ENCODE measurements around the gene PALM. TPM values are rescaled to one million over a fixed set of nuclear protein-coding genes. Genes with fewer than 3 reads are reported as not detected.

The PALM gene
- total and polyA plus RNA-seq, 3 experiments from 2014 or later = not detected

DNA sequence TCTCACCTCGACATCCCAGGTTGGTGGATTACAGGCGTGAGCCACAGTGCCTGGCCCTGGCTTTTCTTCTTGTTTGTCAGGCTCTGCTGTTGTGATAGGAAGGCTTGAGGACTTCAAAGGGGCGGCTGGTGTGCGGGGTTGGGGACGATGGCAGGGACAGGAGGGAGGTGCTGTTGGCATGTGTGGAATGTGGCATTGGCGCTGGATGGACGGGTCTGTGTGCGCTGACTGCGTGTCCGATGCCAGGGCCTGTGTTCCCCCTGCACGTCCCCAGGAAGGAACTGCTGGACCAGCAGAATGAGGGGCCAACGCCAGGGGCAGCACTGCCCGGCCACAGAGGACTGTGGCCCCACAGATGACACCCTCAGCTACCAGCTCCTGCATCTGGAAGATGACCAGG lies 75.8 kb downstream of the PALM start:
- Histone ChIP-seq H3K4me3 (ENCODE audit: low read length) (no peak overlapping the region), H3K4me1 (ENCODE audit: insufficient read depth, low read length) (no peaks in the 10 kb centered on the region), H3K36me3 (ENCODE audit: insufficient read depth, low read length) (no peaks in the 10 kb centered on the region), H3K27me3 (ENCODE audit: insufficient read depth, low read length, poor library complexity, severe bottlenecking) (no peaks in the 10 kb centered on the region), H3K9me3 (ENCODE audit: low read length) (no peaks in the 10 kb centered on the region), H3K27ac (ENCODE audit: low read depth, low read length) (no peak overlapping the region)
- POLR2A ChIA-PET = interaction anchor here (0.7 kb wide), 1 partner anchor 8 kb away, joined by 3 read pairs; no protein-coding TSS in a partner anchor
- CTCF ChIA-PET = no interaction called here
- no peak overlapping the region for H3K27ac Mint-ChIP-seq
- H3K4me3 Mint-ChIP-seq = no peak overlapping the region
- H3K9me3 Mint-ChIP-seq = no peaks in the 10 kb centered on the region
- peaks cover 0 to 1% (median 0%) of the 10 kb centered on the region in 3 donors for H3K4me1 Mint-ChIP-seq
- peaks cover 0 to 9% of the 10 kb centered on the region in 2 donors for H3K27me3 Mint-ChIP-seq
- DNase-seq = no peak
- no peaks in the 10 kb centered on the region for H3K36me3 Mint-ChIP-seq

DNA sequence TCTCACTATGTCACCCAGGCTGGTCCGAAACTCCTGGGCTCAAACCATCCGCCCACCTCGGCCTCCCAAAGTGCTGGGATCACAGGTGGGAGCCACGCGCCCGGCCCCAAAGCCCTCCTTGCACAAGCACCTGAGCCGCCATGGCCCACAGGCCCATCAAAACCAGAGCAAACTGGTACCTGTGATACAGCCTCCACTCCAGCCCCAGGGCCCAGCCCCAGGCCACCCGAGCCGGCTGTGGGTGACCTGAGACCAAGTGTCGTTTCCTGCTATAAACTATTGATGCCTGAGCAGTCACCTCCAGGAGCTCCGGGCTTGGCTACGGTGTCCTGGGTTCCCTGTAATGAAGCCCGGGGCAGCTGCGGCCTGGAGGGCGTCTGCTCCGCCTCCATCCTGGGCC lies 78.8 kb downstream of the PALM start:
- CTCF ChIA-PET = no interaction called here
- no peak overlapping the region for H3K4me3 Mint-ChIP-seq
- no peaks in the 10 kb centered on the region for H3K36me3 ChIP-seq (ENCODE audit: insufficient read depth, low read length)

DNA sequence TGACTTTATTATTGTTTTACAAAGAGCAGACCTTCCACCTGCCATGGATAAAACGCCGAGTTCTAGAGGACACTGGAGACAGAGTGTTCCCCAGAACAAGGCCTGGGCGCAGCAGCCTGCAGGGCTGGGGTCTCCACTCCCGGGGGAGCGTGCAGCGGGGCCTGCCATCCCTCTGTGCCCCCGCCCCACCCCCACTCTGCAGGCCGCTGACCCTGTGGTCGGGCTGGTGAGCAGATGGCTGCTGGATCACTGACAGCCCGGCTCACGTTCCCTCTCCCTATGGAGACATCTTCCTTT lies 79.9 kb downstream of the PALM start:
- ChIA-PET POLR2A (no interaction called here), CTCF (no interaction called here)
- H3K4me3 Mint-ChIP-seq = no peak overlapping the region
- DNase-seq = no peak
- Histone ChIP-seq H3K36me3 (ENCODE audit: insufficient read depth, low read length) (no peaks in the 10 kb centered on the region), H3K4me3 (ENCODE audit: low read length) (no peak overlapping the region), H3K27me3 (ENCODE audit: insufficient read depth, low read length, poor library complexity, severe bottlenecking) (no peaks in the 10 kb centered on the region), H3K4me1 (ENCODE audit: insufficient read depth, low read length) (no peaks in the 10 kb centered on the region), H3K27ac (ENCODE audit: low read depth, low read length) (no peak overlapping the region), H3K9me3 (ENCODE audit: low read length) (no peaks in the 10 kb centered on the region)
- H3K27me3 Mint-ChIP-seq = peaks cover 3 to 4% of the 10 kb centered on the region in 2 donors
- H3K27ac Mint-ChIP-seq = peak overlapping the region in 1 of 8 donors; percentile 38
- H3K9me3 Mint-ChIP-seq = no peaks in the 10 kb centered on the region
- no peaks in the 10 kb centered on the region for H3K36me3 Mint-ChIP-seq
- H3K4me1 Mint-ChIP-seq = peaks cover 0 to 1% (median 0%) of the 10 kb centered on the region in 3 donors

More for the DNA sequence above, 78.8 kb downstream of the PALM start:
- no peak for DNase-seq
- Mint-ChIP-seq H3K27ac (no peak overlapping the region), H3K27me3 (peaks cover 3 to 4% of the 10 kb centered on the region in 2 donors), H3K36me3 (no peaks in the 10 kb centered on the region), H3K9me3 (no peaks in the 10 kb centered on the region), H3K4me1 (peaks cover 0 to 1% (median 0%) of the 10 kb centered on the region in 3 donors)
- POLR2A ChIA-PET = no interaction called here
- no peaks in the 10 kb centered on the region for H3K27me3 ChIP-seq (ENCODE audit: insufficient read depth, low read length, poor library complexity, severe bottlenecking)
- H3K4me3 ChIP-seq (ENCODE audit: low read length) = no peak overlapping the region
- H3K4me1 ChIP-seq (ENCODE audit: insufficient read depth, low read length) = no peaks in the 10 kb centered on the region
- no peaks in the 10 kb centered on the region for H3K9me3 ChIP-seq (ENCODE audit: low read length)
- no peak overlapping the region for H3K27ac ChIP-seq (ENCODE audit: low read depth, low read length)

DNA sequence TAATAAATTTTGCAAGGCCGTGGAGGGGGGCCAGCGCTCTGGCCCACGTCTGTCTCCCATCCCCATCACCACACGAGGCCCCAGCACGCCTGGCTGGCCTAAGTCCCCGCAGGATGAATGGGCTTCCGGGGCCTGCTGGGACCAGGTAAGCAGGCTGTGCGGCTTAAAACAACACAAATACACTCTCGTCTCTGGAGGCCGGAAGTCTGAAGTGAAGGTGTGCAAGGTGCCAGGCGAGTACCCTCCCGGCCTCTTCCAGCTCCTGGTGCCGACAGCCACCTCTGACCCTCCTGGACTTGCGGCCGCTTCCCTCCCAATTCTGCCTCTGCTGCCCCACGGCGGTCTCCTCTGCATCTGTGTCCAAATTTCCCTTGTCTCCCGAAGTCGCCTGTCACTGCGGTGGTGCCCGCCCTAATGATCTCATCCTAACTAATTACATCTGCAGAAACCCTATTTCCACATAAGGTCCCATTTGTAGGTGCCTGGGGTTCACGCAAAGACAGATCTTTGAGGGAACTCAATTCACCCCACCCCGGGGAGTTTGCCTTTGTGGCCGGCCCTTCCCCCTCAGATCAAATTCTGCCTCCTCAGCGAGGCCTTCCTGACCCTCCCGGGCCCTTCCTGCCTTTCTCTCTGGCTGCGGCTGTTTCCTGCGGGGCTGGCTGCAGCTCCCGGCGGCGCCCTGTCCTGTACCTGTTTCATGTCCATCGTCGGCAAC lies 80.4 kb downstream of the PALM start:
- Histone ChIP-seq H3K36me3 (ENCODE audit: insufficient read depth, low read length) (no peaks in the 10 kb centered on the region), H3K27me3 (ENCODE audit: insufficient read depth, low read length, poor library complexity, severe bottlenecking) (no peaks in the 10 kb centered on the region), H3K9me3 (ENCODE audit: low read length) (no peaks in the 10 kb centered on the region), H3K4me3 (ENCODE audit: low read length) (no peak overlapping the region), H3K27ac (ENCODE audit: low read depth, low read length) (no peak overlapping the region), H3K4me1 (ENCODE audit: insufficient read depth, low read length) (no peaks in the 10 kb centered on the region)
- peak in 1 of 5 donors; percentile 46 for DNase-seq
- H3K27me3 Mint-ChIP-seq = peaks cover 3 to 4% of the 10 kb centered on the region in 2 donors
- no peak overlapping the region for H3K4me3 Mint-ChIP-seq
- no peaks in the 10 kb centered on the region for H3K36me3 Mint-ChIP-seq
- peak overlapping the region in 3 of 8 donors; percentile 38 to 52 (median 47) for H3K27ac Mint-ChIP-seq
- H3K4me1 Mint-ChIP-seq = peaks cover 0 to 1% (median 0%) of the 10 kb centered on the region in 3 donors
- no peaks in the 10 kb centered on the region for H3K9me3 Mint-ChIP-seq
- CTCF ChIA-PET = no interaction called here
- POLR2A ChIA-PET = no interaction called here

DNA sequence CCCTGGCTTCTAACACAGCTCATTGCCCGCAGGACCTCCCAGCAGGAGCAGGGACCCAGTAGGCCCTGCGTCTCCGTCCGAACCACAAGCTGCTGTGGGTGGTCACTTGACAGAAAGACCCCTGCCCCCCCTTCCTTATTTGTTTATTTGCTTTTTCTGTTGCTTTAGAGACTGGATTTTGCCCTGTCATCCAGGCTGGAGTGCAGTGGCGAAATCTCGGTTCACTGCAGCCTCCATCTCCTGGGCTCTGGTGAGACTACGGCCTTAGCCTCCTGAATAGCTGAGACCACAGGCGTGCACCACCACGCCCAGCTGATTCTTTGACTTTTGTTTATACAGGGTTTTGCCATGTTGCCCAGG lies 80.9 kb downstream of the PALM start:
- Histone ChIP-seq H3K4me1 (ENCODE audit: insufficient read depth, low read length) (no peaks in the 10 kb centered on the region), H3K9me3 (ENCODE audit: low read length) (no peaks in the 10 kb centered on the region), H3K4me3 (ENCODE audit: low read length) (no peak overlapping the region), H3K27me3 (ENCODE audit: insufficient read depth, low read length, poor library complexity, severe bottlenecking) (no peaks in the 10 kb centered on the region), H3K36me3 (ENCODE audit: insufficient read depth, low read length) (no peaks in the 10 kb centered on the region), H3K27ac (ENCODE audit: low read depth, low read length) (no peak overlapping the region)
- Mint-ChIP-seq H3K4me1 (peaks cover 0 to 1% (median 0%) of the 10 kb centered on the region in 3 donors), H3K9me3 (no peaks in the 10 kb centered on the region), H3K27ac (no peak overlapping the region), H3K27me3 (peaks cover 3 to 4% of the 10 kb centered on the region in 2 donors), H3K36me3 (no peaks in the 10 kb centered on the region), H3K4me3 (no peak overlapping the region)
- ChIA-PET POLR2A (no interaction called here), CTCF (no interaction called here)
- no peak for DNase-seq

DNA sequence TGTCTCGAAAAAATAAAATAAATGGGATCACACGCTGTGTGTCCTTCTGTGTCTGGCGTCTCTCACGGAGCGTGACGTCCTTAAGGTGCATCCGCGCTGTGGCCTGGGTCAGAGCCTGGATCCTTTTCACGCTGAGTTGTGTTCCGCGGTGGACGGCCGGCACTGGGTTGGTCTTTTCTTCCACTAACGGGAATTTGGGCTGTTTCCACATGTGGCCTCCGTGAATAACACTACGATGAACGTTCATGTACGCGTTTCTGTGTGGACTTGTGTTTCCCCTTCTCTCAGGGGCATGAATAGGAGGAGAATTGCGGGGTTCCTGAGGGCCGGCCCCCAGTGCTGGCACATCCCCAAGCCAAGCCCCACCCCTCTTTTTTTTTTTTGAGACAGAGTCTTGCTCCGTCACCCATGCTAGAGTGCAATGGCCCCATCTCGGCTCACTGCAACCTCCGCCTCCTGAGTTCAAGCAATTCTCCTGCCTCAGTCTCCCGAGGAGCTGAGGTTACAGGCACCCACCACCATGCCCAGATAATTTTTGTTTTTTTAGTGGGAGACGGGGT lies 82.4 kb downstream of the PALM start:
- CTCF ChIA-PET = no interaction called here
- DNase-seq = no peak
- POLR2A ChIA-PET = no interaction called here
- Histone ChIP-seq H3K9me3 (ENCODE audit: low read length) (no peaks in the 10 kb centered on the region), H3K4me1 (ENCODE audit: insufficient read depth, low read length) (peaks cover 2% of the 10 kb centered on the region), H3K4me3 (ENCODE audit: low read length) (no peak overlapping the region), H3K36me3 (ENCODE audit: insufficient read depth, low read length) (no peaks in the 10 kb centered on the region), H3K27me3 (ENCODE audit: insufficient read depth, low read length, poor library complexity, severe bottlenecking) (no peaks in the 10 kb centered on the region), H3K27ac (ENCODE audit: low read depth, low read length) (peak overlapping the region; percentile 67)
- Mint-ChIP-seq H3K36me3 (no peaks in the 10 kb centered on the region), H3K4me3 (no peak overlapping the region), H3K27me3 (peaks cover 3 to 4% of the 10 kb centered on the region in 2 donors), H3K27ac (no peak overlapping the region), H3K4me1 (peaks cover 0 to 1% (median 0%) of the 10 kb centered on the region in 3 donors), H3K9me3 (no peaks in the 10 kb centered on the region)

DNA sequence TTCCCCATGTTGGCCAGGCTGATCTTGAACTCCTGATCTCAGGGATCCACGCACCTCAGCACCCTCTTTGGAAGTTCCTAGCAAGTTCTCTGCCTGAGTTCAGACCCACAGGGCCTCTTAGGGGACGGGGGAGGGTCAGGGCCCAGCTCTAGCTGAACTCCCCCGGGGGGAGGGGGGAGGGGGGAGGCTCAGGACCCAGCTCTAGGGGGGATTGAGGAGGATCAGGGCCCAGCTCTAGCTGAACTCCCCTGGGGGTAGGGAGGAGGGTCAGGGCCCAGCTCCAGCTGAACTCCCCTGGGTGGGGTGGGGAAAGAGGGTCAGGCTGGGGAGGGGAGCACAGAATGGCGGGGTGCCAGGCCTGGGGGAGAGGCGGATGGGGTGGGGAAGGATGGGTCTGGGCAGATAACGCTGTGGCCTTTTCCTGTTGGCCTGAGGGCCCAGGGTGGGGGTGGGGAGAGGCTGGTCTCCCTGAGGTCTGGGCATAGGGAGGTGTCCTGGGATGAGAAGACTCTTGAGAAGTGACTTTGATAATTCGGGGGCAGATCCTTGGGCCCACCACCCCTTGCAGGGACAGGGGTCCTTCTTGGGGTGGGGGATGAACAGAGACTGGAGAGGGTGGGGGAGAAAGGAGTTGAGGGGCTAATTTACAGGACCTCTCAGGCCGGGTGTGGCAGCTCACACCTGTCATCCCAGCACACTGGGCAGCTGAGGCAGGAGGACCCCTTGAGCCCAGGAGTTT lies 83.0 kb downstream of the PALM start:
- H3K27ac ChIP-seq (ENCODE audit: low read depth, low read length) = peak overlapping the region; percentile 67
- no peaks in the 10 kb centered on the region for H3K36me3 Mint-ChIP-seq
- H3K4me1 Mint-ChIP-seq = peaks cover 2 to 3% (median 2%) of the 10 kb centered on the region in 3 donors
- CTCF ChIA-PET = no interaction called here
- H3K36me3 ChIP-seq (ENCODE audit: insufficient read depth, low read length) = no peaks in the 10 kb centered on the region
- peak overlapping the region in 1 of 8 donors; percentile 83 for H3K27ac Mint-ChIP-seq
- DNase-seq = no peak
- H3K9me3 Mint-ChIP-seq = no peaks in the 10 kb centered on the region
- no peaks in the 10 kb centered on the region for H3K27me3 ChIP-seq (ENCODE audit: insufficient read depth, low read length, poor library complexity, severe bottlenecking)
- no peak overlapping the region for H3K4me3 Mint-ChIP-seq
- H3K4me1 ChIP-seq (ENCODE audit: insufficient read depth, low read length) = peaks cover 7% of the 10 kb centered on the region
- no peaks in the 10 kb centered on the region for H3K9me3 ChIP-seq (ENCODE audit: low read length)
- H3K27me3 Mint-ChIP-seq = peaks cover 3 to 4% of the 10 kb centered on the region in 2 donors
- POLR2A ChIA-PET = interaction anchor here (0.9 kb wide), 1 partner anchor 7 kb away, joined by 3 read pairs; no protein-coding TSS in a partner anchor
- H3K4me3 ChIP-seq (ENCODE audit: low read length) = no peak overlapping the region

DNA sequence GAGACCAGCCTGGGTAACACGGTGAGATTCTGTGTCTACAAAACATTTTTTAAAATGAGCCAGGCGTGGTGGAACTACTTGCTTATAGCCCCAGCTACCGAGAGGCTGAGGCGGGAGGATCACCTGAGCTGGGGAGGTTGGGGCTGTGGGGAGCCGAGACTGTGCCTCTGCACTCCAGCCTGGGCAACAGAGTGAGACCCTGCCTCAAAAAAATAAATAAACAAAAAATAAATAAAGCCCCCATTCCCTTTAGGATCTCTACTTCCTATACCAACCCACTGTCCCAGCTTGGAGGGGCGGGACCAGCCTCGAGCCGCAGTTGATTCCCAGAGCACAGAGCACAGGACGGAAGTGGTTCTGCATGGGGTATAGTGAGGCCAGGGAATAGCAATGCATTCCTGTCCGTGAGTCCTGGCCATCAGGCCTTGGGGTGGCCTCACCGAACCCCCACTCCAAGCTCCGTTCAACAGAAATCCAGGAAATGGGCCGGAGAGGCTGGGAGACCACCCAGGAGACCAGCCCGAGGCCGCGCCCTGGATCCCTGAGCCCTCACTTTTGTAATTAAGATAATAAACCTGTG lies 83.7 kb downstream of the PALM start:
- Histone ChIP-seq H3K4me3 (ENCODE audit: low read length) (no peak overlapping the region), H3K9me3 (ENCODE audit: low read length) (no peaks in the 10 kb centered on the region), H3K4me1 (ENCODE audit: insufficient read depth, low read length) (peaks cover 7% of the 10 kb centered on the region), H3K36me3 (ENCODE audit: insufficient read depth, low read length) (no peaks in the 10 kb centered on the region), H3K27me3 (ENCODE audit: insufficient read depth, low read length, poor library complexity, severe bottlenecking) (no peaks in the 10 kb centered on the region), H3K27ac (ENCODE audit: low read depth, low read length) (peak overlapping the region; percentile 67)
- no peak overlapping the region for H3K27ac Mint-ChIP-seq
- DNase-seq = no peak
- CTCF ChIA-PET = no interaction called here
- peaks cover 3 to 4% of the 10 kb centered on the region in 2 donors for H3K27me3 Mint-ChIP-seq
- H3K4me1 Mint-ChIP-seq = peaks cover 4 to 6% (median 5%) of the 10 kb centered on the region in 3 donors
- POLR2A ChIA-PET = interaction anchor here (0.9 kb wide), 1 partner anchor 8 kb away, joined by 3 read pairs; no protein-coding TSS in a partner anchor
- no peak overlapping the region for H3K4me3 Mint-ChIP-seq
- H3K36me3 Mint-ChIP-seq = no peaks in the 10 kb centered on the region
- H3K9me3 Mint-ChIP-seq = no peaks in the 10 kb centered on the region
